Activated CD8-positive, alpha-beta memory T cell treated with anti-CD3 and anti-CD28 coated beads, Interleukin-2, amount 10 ng/mL, durations not matched to agents 7 days and 5 days (primary cell): ENCODE measurements around the gene IL36B. TPM values are rescaled to one million over a fixed set of nuclear protein-coding genes. Genes with fewer than 3 reads are reported as not detected.
A peak's percentile ranks its signal among the peaks of the same experiment; 100 is the strongest.
"Not testable (repeated sequence)": the region's sequence is repeated elsewhere in the genome, so short reads cannot be mapped to it uniquely, and the experiment has no call there.

ENCODE experiments used
- ATAC-seq: fragments of 150-1000 bp; cut with Tn5 transposase; one replicate; pipeline ENCODE4 v1.10.0; 2021; ENCODE audit warnings: moderate library complexity
- CTCF ChIA-PET: fragments of 350-600 bp; sonication (Branson Sonifier 250); formaldehyde crosslinking; loops from one replicate; lab custom pipeline; 2021; ENCODE audit warnings: antibody characterized with exemption; lab: Charles Lee
- DNase-seq: peaks from one replicate; pipeline ENCODE4 v3.0.0-alpha.2; 2020
- H3K27ac Mint-ChIP-seq: one replicate; pipeline ENCODE4 v1.8.0; 2021; ENCODE audit warnings: mild to moderate bottlenecking, mixed read lengths
- H3K27me3 Mint-ChIP-seq: one replicate; pipeline ENCODE4 v1.8.0; 2021; ENCODE audit warnings: mixed read lengths
- H3K36me3 Mint-ChIP-seq: one replicate; pipeline ENCODE4 v1.8.0; 2021; ENCODE audit warnings: mild to moderate bottlenecking, mixed read lengths
- H3K4me1 Mint-ChIP-seq: one replicate; pipeline ENCODE4 v1.8.0; 2021; ENCODE audit warnings: mixed read lengths
- H3K4me3 Mint-ChIP-seq: one replicate; pipeline ENCODE4 v1.8.0; 2021; ENCODE audit warnings: mild to moderate bottlenecking, moderate library complexity, mixed read lengths
- H3K9me3 Mint-ChIP-seq: one replicate; pipeline ENCODE4 v1.8.0; 2022; ENCODE audit warnings: low read depth, mixed read lengths
- total RNA-seq, 2 experiments: library from RNA; stranded (reverse); gene quantifications; one replicate each; pipeline ENCODE4 v1.2.3, GENCODE V29; 2021

Gene IL36B
- not detected for total RNA-seq

GRCh38 chr2:113052396-113052917 lies at the start of gene IL36B:
Gene IL36B, minus strand, starts transcription at chr2:113052867.
- no peak for DNase-seq
- ATAC-seq: no peak
- CTCF ChIA-PET: interaction anchor here (1.2 to 1.6 kb wide), 3 partner anchors 10 to 111 kb away, joined by 3 to 4 read pairs (median 4); no protein-coding TSS in a partner anchor
- Mint-ChIP-seq H3K36me3 (peaks cover 9% of the 10 kb centered on the region), H3K4me1 (peaks cover 8% of the 10 kb centered on the region), H3K27ac (no peak within 1 kb of the TSS), H3K4me3 (no peak within 1 kb of the TSS), H3K9me3 (peaks cover 15% of the 10 kb centered on the region), H3K27me3 (peaks cover 6% of the 10 kb centered on the region)

DNA sequence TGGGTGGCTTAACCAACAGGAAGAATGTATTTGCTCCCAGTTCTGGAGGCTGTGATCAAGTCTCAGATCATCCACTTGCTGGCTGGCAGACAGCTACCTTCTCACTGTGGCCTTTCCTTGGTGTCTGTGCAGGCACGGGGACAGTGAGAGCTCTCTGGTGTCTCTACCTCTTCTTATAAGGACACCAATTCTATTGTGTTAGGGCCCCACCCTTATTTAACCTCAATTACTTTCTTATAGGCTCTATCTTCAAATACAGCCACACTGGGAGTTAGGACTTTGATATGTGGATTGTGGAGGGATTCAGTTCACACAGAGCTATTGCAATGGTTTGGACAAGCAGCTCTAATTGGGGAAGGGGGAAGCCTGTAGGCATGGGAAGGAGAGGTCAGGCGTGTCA lies 49.5 kb upstream of the IL36B start:
- Mint-ChIP-seq H3K27ac (no peak overlapping the region), H3K36me3 (peaks cover 48% of the 10 kb centered on the region), H3K27me3 (no peaks in the 10 kb centered on the region), H3K4me3 (no peak overlapping the region), H3K4me1 (peaks cover 60% of the 10 kb centered on the region), H3K9me3 (peaks cover 23% of the 10 kb centered on the region)
- ATAC-seq (no peak), DNase-seq (no peak)
- CTCF ChIA-PET: interaction anchor here (0.6 to 2.7 kb wide), 3 partner anchors 34 to 102 kb away, joined by 3 to 11 read pairs (median 8); no protein-coding TSS in a partner anchor

- peaks cover 25% of the 10 kb centered on the region for H3K9me3 Mint-ChIP-seq
- peak overlapping the region; percentile 76 for H3K4me3 Mint-ChIP-seq
- peaks cover 53% of the 10 kb centered on the region for H3K36me3 Mint-ChIP-seq
- peak; percentile 24 for ATAC-seq
- DNase-seq: no peak
- peaks cover 46% of the 10 kb centered on the region for H3K4me1 Mint-ChIP-seq
- CTCF ChIA-PET: interaction anchor here (1.0 to 2.6 kb wide), 7 partner anchors 8 to 40 kb away, joined by 3 to 11 read pairs (median 7); no protein-coding TSS in a partner anchor
- peak overlapping the region; percentile 95 for H3K27ac Mint-ChIP-seq
- H3K27me3 Mint-ChIP-seq: no peaks in the 10 kb centered on the region
Observed at GRCh38 chr2:113098532-113098931, 45.9 kb upstream of the IL36B start.

DNA sequence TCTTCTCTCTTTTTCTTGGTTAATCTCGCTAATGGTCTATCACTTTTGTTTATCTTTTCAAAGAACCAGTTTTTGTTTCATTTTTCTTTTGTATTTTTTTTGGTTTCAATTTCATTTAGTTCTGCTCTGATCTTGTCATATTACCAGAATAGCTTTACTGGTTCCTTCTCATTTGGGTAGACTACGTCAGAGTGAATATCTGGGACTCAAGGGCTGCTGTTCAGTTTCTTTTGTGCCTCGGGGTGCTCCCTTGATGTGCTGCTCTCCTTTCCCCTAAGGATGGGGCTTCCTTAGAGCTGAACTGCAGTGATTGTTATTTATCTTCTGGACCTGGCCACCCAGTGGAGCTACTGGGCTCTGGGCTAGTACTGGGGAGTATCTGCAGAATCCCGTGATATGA lies 45.4 kb upstream of the IL36B start:
- Mint-ChIP-seq H3K27me3 (no peaks in the 10 kb centered on the region), H3K9me3 (peaks cover 20% of the 10 kb centered on the region), H3K27ac (peak overlapping the region; percentile 95), H3K4me1 (peaks cover 41% of the 10 kb centered on the region), H3K4me3 (peak overlapping the region; percentile 76), H3K36me3 (peaks cover 49% of the 10 kb centered on the region)
- CTCF ChIA-PET: interaction anchor here (1.0 to 2.6 kb wide), 11 partner anchors 9 to 293 kb away, joined by 3 to 11 read pairs (median 4); no protein-coding TSS in a partner anchor
- peak; percentile 50 for DNase-seq
- ATAC-seq: peak; percentile 89

- not testable (repeated sequence) for H3K27me3 Mint-ChIP-seq, DNase-seq
- peak overlapping the region; percentile 95 for H3K27ac Mint-ChIP-seq
- peak; percentile 22 for ATAC-seq
- peaks cover 14% of the 10 kb centered on the region for H3K9me3 Mint-ChIP-seq
- H3K36me3 Mint-ChIP-seq: peaks cover 39% of the 10 kb centered on the region
- CTCF ChIA-PET: interaction anchor here (1.0 to 2.6 kb wide), 9 partner anchors 17 to 294 kb away, joined by 3 to 11 read pairs (median 4); no protein-coding TSS in a partner anchor
- peaks cover 31% of the 10 kb centered on the region for H3K4me1 Mint-ChIP-seq
- H3K4me3 Mint-ChIP-seq: peak overlapping the region; percentile 76
Observed at GRCh38 chr2:113096842-113097618, 44.4 kb upstream of the IL36B start.

DNA sequence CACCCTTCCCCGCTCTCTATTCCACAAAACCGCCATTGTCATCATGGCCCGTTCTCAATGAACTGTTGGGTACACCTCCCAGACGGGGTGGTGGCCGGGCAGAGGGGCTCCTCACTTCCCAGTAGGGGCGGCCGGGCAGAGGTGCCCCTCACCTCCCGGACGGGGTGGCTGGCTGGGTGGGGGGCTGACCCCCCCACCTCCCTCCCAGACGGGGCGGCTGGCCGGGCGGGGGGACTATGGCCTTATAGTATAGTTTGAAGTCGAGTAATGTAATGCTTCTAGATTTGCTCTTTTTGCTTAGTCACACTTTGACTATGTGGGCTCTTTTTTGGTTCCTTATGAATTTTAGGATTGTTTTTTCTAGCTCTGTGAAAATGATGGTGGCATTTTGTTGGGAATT lies 43.6 kb upstream of the IL36B start:
- ATAC-seq, DNase-seq, H3K27me3 Mint-ChIP-seq, H3K4me3 Mint-ChIP-seq: not testable (repeated sequence)
- Mint-ChIP-seq H3K27ac (peak overlapping the region; percentile 95), H3K9me3 (peaks cover 14% of the 10 kb centered on the region), H3K4me1 (peaks cover 25% of the 10 kb centered on the region), H3K36me3 (peaks cover 38% of the 10 kb centered on the region)
- CTCF ChIA-PET: interaction anchor here (2.6 kb wide), 3 partner anchors 17 to 42 kb away, joined by 7 to 11 read pairs (median 9); no protein-coding TSS in a partner anchor

DNA sequence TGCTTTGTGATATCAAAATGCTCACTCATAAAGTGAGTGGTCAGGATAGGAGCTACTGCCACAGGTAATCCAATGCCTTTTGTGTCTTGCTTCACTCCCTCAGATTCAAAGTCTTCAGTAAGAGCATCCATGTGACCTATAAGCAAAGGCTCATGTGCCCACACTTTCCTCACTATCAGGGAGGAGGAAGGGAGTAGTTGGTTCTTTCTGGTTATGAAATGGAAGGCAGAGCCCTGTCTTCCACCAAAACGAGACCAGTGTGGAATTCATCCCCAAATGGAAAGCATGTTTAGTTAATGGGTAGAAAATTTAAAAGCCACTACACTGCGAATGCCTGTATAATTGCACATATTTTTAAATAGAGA lies 40.9 kb upstream of the IL36B start:
- CTCF ChIA-PET: interaction anchor here (0.8 kb wide), 1 partner anchor 9 kb away, joined by 6 read pairs; no protein-coding TSS in a partner anchor
- DNase-seq (no peak), ATAC-seq (no peak)
- Mint-ChIP-seq H3K4me1 (peaks cover 22% of the 10 kb centered on the region), H3K27me3 (no peaks in the 10 kb centered on the region), H3K4me3 (no peak overlapping the region), H3K27ac (no peak overlapping the region), H3K9me3 (peaks cover 14% of the 10 kb centered on the region), H3K36me3 (peaks cover 36% of the 10 kb centered on the region)

GRCh38 chr2:113092864-113093612 lies 40.4 kb upstream of the IL36B start:
- Mint-ChIP-seq H3K27ac (no peak overlapping the region), H3K27me3 (no peaks in the 10 kb centered on the region), H3K36me3 (peaks cover 30% of the 10 kb centered on the region), H3K4me1 (peaks cover 17% of the 10 kb centered on the region), H3K4me3 (no peak overlapping the region), H3K9me3 (peaks cover 14% of the 10 kb centered on the region)
- no peak for ATAC-seq
- DNase-seq: no peak
- CTCF ChIA-PET: interaction anchor here (0.8 to 5.2 kb wide), 3 partner anchors 8 to 13 kb away, joined by 3 to 25 read pairs (median 6); no protein-coding TSS in a partner anchor

- Mint-ChIP-seq H3K27ac (no peak overlapping the region), H3K4me3 (no peak overlapping the region), H3K9me3 (peaks cover 9% of the 10 kb centered on the region), H3K36me3 (peaks cover 18% of the 10 kb centered on the region), H3K27me3 (no peaks in the 10 kb centered on the region), H3K4me1 (no peaks in the 10 kb centered on the region)
- ATAC-seq (no peak), DNase-seq (no peak)
- CTCF ChIA-PET: interaction anchor here (5.2 kb wide), 1 partner anchor 11 kb away, joined by 25 read pairs; no protein-coding TSS in a partner anchor
Observed at GRCh38 chr2:113091231-113091896, 38.7 kb upstream of the IL36B start.

DNA sequence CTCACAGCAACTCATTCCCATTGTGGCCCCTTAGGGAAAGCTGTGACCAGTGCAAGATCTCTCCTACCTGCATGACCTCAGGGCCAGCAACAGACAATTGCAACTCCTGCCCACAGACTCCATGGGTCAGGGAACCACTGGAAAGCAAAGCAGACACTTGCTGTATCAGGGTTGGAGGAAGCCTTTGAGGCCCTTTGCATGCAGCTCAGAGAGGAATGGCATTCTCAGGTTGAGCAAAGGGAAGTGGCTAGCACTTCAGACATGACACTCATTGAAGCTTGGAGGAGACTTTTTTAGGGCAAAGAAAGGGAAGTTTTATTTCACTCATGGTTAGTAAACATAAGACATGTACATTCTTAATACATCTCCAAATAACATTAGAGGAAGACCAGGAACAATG lies 37.2 kb upstream of the IL36B start:
- CTCF ChIA-PET: interaction anchor here (0.7 to 5.2 kb wide), 11 partner anchors 10 to 280 kb away, joined by 3 to 25 read pairs (median 4); no protein-coding TSS in a partner anchor
- Mint-ChIP-seq H3K4me3 (no peak overlapping the region), H3K27me3 (peaks cover 4% of the 10 kb centered on the region), H3K36me3 (peaks cover 12% of the 10 kb centered on the region), H3K27ac (no peak overlapping the region), H3K9me3 (peaks cover 5% of the 10 kb centered on the region), H3K4me1 (peaks cover 9% of the 10 kb centered on the region)
- ATAC-seq (peak; percentile 78), DNase-seq (peak; percentile 64)

GRCh38 chr2:113088213-113088992 lies 35.7 kb upstream of the IL36B start:
- H3K27ac Mint-ChIP-seq: no peak overlapping the region
- peaks cover 3% of the 10 kb centered on the region for H3K36me3 Mint-ChIP-seq
- H3K4me1 Mint-ChIP-seq: peaks cover 12% of the 10 kb centered on the region
- H3K9me3 Mint-ChIP-seq: no peaks in the 10 kb centered on the region
- no peak for ATAC-seq
- no peak for DNase-seq
- H3K4me3 Mint-ChIP-seq: no peak overlapping the region
- peaks cover 4% of the 10 kb centered on the region for H3K27me3 Mint-ChIP-seq
- CTCF ChIA-PET: interaction anchor here (0.8 to 5.2 kb wide), 5 partner anchors 8 to 50 kb away, joined by 3 to 25 read pairs (median 7); no protein-coding TSS in a partner anchor

DNA sequence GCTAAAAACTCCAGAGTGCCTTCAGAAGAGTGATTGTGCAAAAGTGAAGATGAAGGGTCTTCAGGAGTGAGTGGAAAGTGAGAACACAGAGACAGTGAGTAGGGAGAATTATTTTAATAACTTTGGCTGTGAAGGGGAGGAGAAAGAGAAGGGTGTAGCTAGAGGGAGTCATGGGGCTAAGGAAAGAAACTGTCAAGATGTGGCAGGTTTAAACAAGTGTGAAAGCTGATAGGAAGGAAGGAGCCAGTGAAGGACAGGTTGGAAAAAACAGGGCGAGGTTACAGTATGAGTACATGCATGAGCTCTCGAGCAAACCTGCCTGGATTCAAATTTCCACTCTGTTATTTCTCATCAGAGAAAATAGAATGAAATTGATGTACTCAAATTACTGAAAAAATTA lies 32.9 kb upstream of the IL36B start:
- ATAC-seq (no peak), DNase-seq (no peak)
- peaks cover 3% of the 10 kb centered on the region for H3K36me3 Mint-ChIP-seq
- H3K9me3 Mint-ChIP-seq: no peaks in the 10 kb centered on the region
- H3K27ac Mint-ChIP-seq: no peak overlapping the region
- CTCF ChIA-PET: interaction anchor here (0.9 to 12.6 kb wide), 11 partner anchors 8 to 164 kb away, joined by 3 to 182 read pairs (median 6); no protein-coding TSS in a partner anchor
- peaks cover 12% of the 10 kb centered on the region for H3K4me1 Mint-ChIP-seq
- no peak overlapping the region for H3K4me3 Mint-ChIP-seq
- peaks cover 7% of the 10 kb centered on the region for H3K27me3 Mint-ChIP-seq
